ENCODE results near the gene AK5.

Gene AK5

DNA sequence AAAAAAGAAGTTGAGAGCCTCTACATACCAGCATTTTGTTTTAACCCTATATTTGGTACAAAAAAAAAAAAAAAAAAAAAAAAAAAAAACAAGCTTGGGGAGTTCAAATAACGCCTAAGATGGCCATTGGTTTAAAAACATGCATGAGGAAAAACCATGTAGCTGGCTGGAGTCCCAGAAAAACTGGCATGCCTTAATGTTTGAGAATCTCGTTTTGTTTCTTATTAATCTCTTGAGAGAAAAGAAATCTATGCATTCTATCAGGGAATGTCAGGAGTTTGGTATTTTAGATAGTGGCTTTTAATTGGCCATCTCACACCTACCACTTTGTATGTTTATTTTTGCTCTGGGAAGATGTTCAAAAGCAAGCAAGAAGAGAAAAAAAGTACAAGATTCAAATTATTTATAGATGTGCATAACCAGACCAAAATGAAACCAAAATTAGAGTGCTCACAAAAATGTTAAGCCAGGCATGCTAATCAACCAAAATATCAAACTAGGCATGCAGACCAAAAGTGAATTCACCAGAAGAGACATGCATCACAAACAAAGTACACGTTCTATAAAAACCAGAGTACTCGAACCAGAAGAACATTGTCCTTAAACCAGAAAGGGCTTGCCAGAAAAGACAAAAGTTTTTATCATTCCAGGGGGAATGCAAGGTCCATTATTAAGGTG lies 156.6 kb downstream of the AK5 start:
- H2AFZ ChIP-seq (ENCODE audit: low read length) = no peak overlapping the region
- H3K4me2 ChIP-seq (ENCODE audit: low read depth, low read length, poor library complexity, severe bottlenecking) = no peak overlapping the region

GRCh38 chr1:77446841-77447555 lies 165.2 kb downstream of the AK5 start:
- H3K4me2 ChIP-seq (ENCODE audit: low read depth, low read length, poor library complexity, severe bottlenecking) = no peak overlapping the region
- H3K9ac ChIP-seq (ENCODE audit: low read depth, low read length, poor library complexity, severe bottlenecking) = no peak overlapping the region
- no peaks in the 10 kb centered on the region for H3K9me3 ChIP-seq (ENCODE audit: insufficient read depth, low read depth, low read length)
- no peaks in the 10 kb centered on the region for H3K27me3 ChIP-seq (ENCODE audit: insufficient read depth, low read length, poor library complexity, severe bottlenecking)
- H4K20me1 ChIP-seq (ENCODE audit: insufficient read depth, low read length, poor library complexity, severe bottlenecking) = no peaks in the 10 kb centered on the region
- no peak overlapping the region for H3K4me3 ChIP-seq (ENCODE audit: low read length, poor library complexity, severe bottlenecking)
- no peak overlapping the region for H2AFZ ChIP-seq (ENCODE audit: low read length)
- H3K36me3 ChIP-seq (ENCODE audit: insufficient read depth, low read length) = no peaks in the 10 kb centered on the region
- no peaks in the 10 kb centered on the region for H3K9me2 ChIP-seq (replicated peaks; ENCODE audit: low read depth, low read length)
- H3K4me1 ChIP-seq (ENCODE audit: insufficient read depth, low read length, poor library complexity, severe bottlenecking) = no peaks in the 10 kb centered on the region
- no peaks in the 10 kb centered on the region for H3K79me2 ChIP-seq (ENCODE audit: insufficient read depth, low read length)
- no peaks in the 10 kb centered on the region for H3F3A ChIP-seq (ENCODE audit: low read depth)
- TF ChIP-seq EZH2phosphoT487 (IDR thresholded peaks at IDR 0.05; ENCODE audit: borderline replicate concordance) (no peak), CTCF (conservative IDR thresholded peaks at IDR 0.05; ENCODE audit: low read length) (no peak)

More for the DNA sequence above, 156.6 kb downstream of the AK5 start:
- H3K36me3 ChIP-seq (ENCODE audit: insufficient read depth, low read length) = no peaks in the 10 kb centered on the region
- no peaks in the 10 kb centered on the region for H3K79me2 ChIP-seq (ENCODE audit: insufficient read depth, low read length)
- H3K9me3 ChIP-seq (ENCODE audit: insufficient read depth, low read depth, low read length) = 0 out of 2 replicates have a peak, but pooled peaks cover 3% of the 10 kb centered on the region
- TF ChIP-seq CTCF (conservative IDR thresholded peaks at IDR 0.05; ENCODE audit: low read length) (no peak), EZH2phosphoT487 (IDR thresholded peaks at IDR 0.05; ENCODE audit: borderline replicate concordance) (no peak)
- no peaks in the 10 kb centered on the region for H3K27me3 ChIP-seq (ENCODE audit: insufficient read depth, low read length, poor library complexity, severe bottlenecking)
- H3K4me1 ChIP-seq (ENCODE audit: insufficient read depth, low read length, poor library complexity, severe bottlenecking) = no peaks in the 10 kb centered on the region
- H3K9me2 ChIP-seq (replicated peaks; ENCODE audit: low read depth, low read length) = no peaks in the 10 kb centered on the region
- H4K20me1 ChIP-seq (ENCODE audit: insufficient read depth, low read length, poor library complexity, severe bottlenecking) = no peaks in the 10 kb centered on the region
- H3K4me3 ChIP-seq (ENCODE audit: low read length, poor library complexity, severe bottlenecking) = no peak overlapping the region
- H3F3A ChIP-seq (ENCODE audit: low read depth) = no peaks in the 10 kb centered on the region
- H3K9ac ChIP-seq (ENCODE audit: low read depth, low read length, poor library complexity, severe bottlenecking) = no peak overlapping the region

DNA sequence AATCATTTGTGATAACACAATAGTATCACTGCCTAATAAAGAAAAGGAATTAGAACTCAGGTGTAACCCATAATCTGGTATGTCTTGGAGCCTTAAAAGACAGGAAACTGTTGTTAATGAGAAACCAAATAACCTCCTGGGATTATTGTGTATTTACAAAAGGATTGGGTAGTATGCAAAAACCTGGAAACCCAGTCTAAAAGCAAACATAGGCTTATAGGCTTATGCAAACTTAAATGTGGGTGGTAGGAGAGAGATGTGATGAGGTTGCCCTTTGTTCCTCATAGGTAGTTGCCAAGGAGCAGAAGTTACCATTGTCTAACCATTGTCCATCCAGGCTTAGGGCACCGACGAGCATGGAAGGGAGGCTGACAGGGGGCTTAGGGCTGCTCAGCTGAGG lies 165.8 kb downstream of the AK5 start:
- Histone ChIP-seq H3K9me2 (replicated peaks; ENCODE audit: low read depth, low read length) (no peaks in the 10 kb centered on the region), H2AFZ (ENCODE audit: low read length) (no peak overlapping the region), H3K4me3 (ENCODE audit: low read length, poor library complexity, severe bottlenecking) (no peak overlapping the region), H4K20me1 (ENCODE audit: insufficient read depth, low read length, poor library complexity, severe bottlenecking) (no peaks in the 10 kb centered on the region), H3K79me2 (ENCODE audit: insufficient read depth, low read length) (no peaks in the 10 kb centered on the region), H3K36me3 (ENCODE audit: insufficient read depth, low read length) (no peaks in the 10 kb centered on the region), H3K4me1 (ENCODE audit: insufficient read depth, low read length, poor library complexity, severe bottlenecking) (no peaks in the 10 kb centered on the region), H3K9me3 (ENCODE audit: insufficient read depth, low read depth, low read length) (no peaks in the 10 kb centered on the region), H3F3A (ENCODE audit: low read depth) (no peaks in the 10 kb centered on the region), H3K9ac (ENCODE audit: low read depth, low read length, poor library complexity, severe bottlenecking) (no peak overlapping the region), H3K27me3 (ENCODE audit: insufficient read depth, low read length, poor library complexity, severe bottlenecking) (no peaks in the 10 kb centered on the region), H3K4me2 (ENCODE audit: low read depth, low read length, poor library complexity, severe bottlenecking) (no peak overlapping the region)
- TF ChIP-seq CTCF (conservative IDR thresholded peaks at IDR 0.05; ENCODE audit: low read length) = no peak
- TF ChIP-seq EZH2phosphoT487 (IDR thresholded peaks at IDR 0.05; ENCODE audit: borderline replicate concordance) = no peak

Measured in Loucy (cell line).